Thymus (tissue), 11 donors: ENCODE results near the gene TMEM237. TPM values are rescaled to one million over a fixed set of nuclear protein-coding genes. Genes with fewer than 3 reads are reported as not detected.
"Not testable (repeated sequence)": the region's sequence is repeated elsewhere in the genome, so short reads cannot be mapped to it uniquely, and the experiment has no call there.

ENCODE experiments used
- DNase-seq, 9 donors: peaks; one replicate each; pipeline ENCODE4 v3.0.0-alpha.2; 2013; ENCODE audit warnings: low spot score in 9 of 9, low read depth in 6 of 9, missing footprints in 1 of 9
- H3K27ac ChIP-seq, 2 donors: one replicate each; pipeline ENCODE4 v1.5.1; 2013; ENCODE audit warnings: control low read depth in 1 of 2, low read depth in 1 of 2, low read length in 1 of 2, mild to moderate bottlenecking in 1 of 2, moderate library complexity in 1 of 2
- H3K27me3 ChIP-seq, 2 donors: one replicate each; pipeline ENCODE4 v1.5.1; 2013; ENCODE audit warnings: low read length in 1 of 2; ENCODE audit not compliant: control insufficient read depth in 2 of 2, insufficient read depth in 1 of 2
- H3K36me3 ChIP-seq, 2 donors: one replicate each; pipeline ENCODE4 v1.5.1; 2013; ENCODE audit warnings: low read length in 1 of 2, mild to moderate bottlenecking in 1 of 2, moderate library complexity in 1 of 2; ENCODE audit not compliant: control insufficient read depth in 2 of 2, insufficient read depth in 2 of 2
- H3K4me1 ChIP-seq, 2 donors: one replicate each; pipeline ENCODE4 v1.5.1; 2013; ENCODE audit warnings: low read length in 2 of 2; ENCODE audit not compliant: control insufficient read depth in 2 of 2, insufficient read depth in 2 of 2
- H3K4me3 ChIP-seq, 2 donors: one replicate each; pipeline ENCODE4 v1.5.1; 2013; ENCODE audit warnings: low read length in 2 of 2, control low read depth in 1 of 2, mild to moderate bottlenecking in 1 of 2
- H3K9me3 ChIP-seq, 2 donors: one replicate each; pipeline ENCODE4 v1.5.1; 2013; ENCODE audit warnings: low read length in 1 of 2, mild to moderate bottlenecking in 1 of 2; ENCODE audit not compliant: control insufficient read depth in 2 of 2, insufficient read depth in 1 of 2
- WGBS: extraction: QIAGEN DNeasy Blood & Tissue Kit; methylation state at CpG from one replicate; pipeline ENCODE4 v1.1.7; 2013; 5-methylcytosine and 5-hydroxymethylcytosine counted together
- polyA plus RNA-seq: library from polyadenylated mRNA; stranded (reverse); fragments of 200-250 nt; gene quantifications from one replicate; pipeline ENCODE4 v1.2.3, GENCODE V29; 2013
- total RNA-seq: library from RNA; stranded (reverse); fragments of 120-200 nt; gene quantifications from one replicate; pipeline ENCODE4 v1.2.4, GENCODE V29; 2013
- donor health status: healthy.

The TMEM237 gene
- total and polyA plus RNA-seq, 2 donors = 21.1 to 24.7 TPM

GRCh38 chr2:201671205-201671604 lies 27.9 kb upstream of the TMEM237 start:
- 69% methylated on average over 4 of the region's 4 CpGs for WGBS
- H3K27me3 ChIP-seq, H3K27ac ChIP-seq, H3K9me3 ChIP-seq, H3K4me1 ChIP-seq, H3K36me3 ChIP-seq, H3K4me3 ChIP-seq, DNase-seq: not testable (repeated sequence)

- no peak overlapping the region for H3K27ac ChIP-seq
- H3K36me3 ChIP-seq = no peaks in the 10 kb centered on the region
- WGBS = 100% methylated on average over 1 of the region's 1 CpG
- no peaks in the 10 kb centered on the region for H3K27me3 ChIP-seq
- DNase-seq = no peak
- H3K4me3 ChIP-seq = no peak overlapping the region
- no peaks in the 10 kb centered on the region for H3K4me1 ChIP-seq
- H3K9me3 ChIP-seq = no peaks in the 10 kb centered on the region
Observed at GRCh38 chr2:201669865-201670264, 26.6 kb upstream of the TMEM237 start.

- no peak overlapping the region for H3K27ac ChIP-seq
- DNase-seq = no peak
- 76% methylated on average over 3 of the region's 3 CpGs for WGBS
Observed at GRCh38 chr2:201668402-201668910, 25.2 kb upstream of the TMEM237 start.

GRCh38 chr2:201664334-201664733 lies 21.0 kb upstream of the TMEM237 start:
- 97% methylated on average over 8 of the region's 8 CpGs for WGBS
- H3K27ac ChIP-seq = no peak overlapping the region
- no peak overlapping the region for H3K4me3 ChIP-seq
- no peaks in the 10 kb centered on the region for H3K4me1 ChIP-seq
- H3K36me3 ChIP-seq = no peaks in the 10 kb centered on the region
- H3K27me3 ChIP-seq = no peaks in the 10 kb centered on the region
- no peaks in the 10 kb centered on the region for H3K9me3 ChIP-seq
- DNase-seq = no peak

More at GRCh38 chr2:201668402-201668910, 25.2 kb upstream of the TMEM237 start:
- H3K4me3 ChIP-seq = no peak overlapping the region
- H3K4me1 ChIP-seq = no peaks in the 10 kb centered on the region
- H3K27me3 ChIP-seq = no peaks in the 10 kb centered on the region
- no peaks in the 10 kb centered on the region for H3K9me3 ChIP-seq
- no peaks in the 10 kb centered on the region for H3K36me3 ChIP-seq

GRCh38 chr2:201661366-201661765 lies 18.1 kb upstream of the TMEM237 start:
- 82% methylated on average over 5 of the region's 5 CpGs for WGBS
- Histone ChIP-seq H3K9me3 (no peaks in the 10 kb centered on the region), H3K27me3 (no peaks in the 10 kb centered on the region), H3K4me1 (no peaks in the 10 kb centered on the region), H3K4me3 (no peak overlapping the region), H3K27ac (no peak overlapping the region), H3K36me3 (no peaks in the 10 kb centered on the region)
- DNase-seq = no peak

GRCh38 chr2:201660293-201660895 lies 17.1 kb upstream of the TMEM237 start:
- DNase-seq = peak in 2 of 9 donors; percentile 4 to 8
- H3K27ac ChIP-seq = no peak overlapping the region
- no peak overlapping the region for H3K4me3 ChIP-seq
- H3K27me3 ChIP-seq = no peaks in the 10 kb centered on the region
- H3K9me3 ChIP-seq = no peaks in the 10 kb centered on the region
- 68% methylated on average over 5 of the region's 5 CpGs for WGBS
- H3K36me3 ChIP-seq = no peaks in the 10 kb centered on the region
- no peaks in the 10 kb centered on the region for H3K4me1 ChIP-seq

GRCh38 chr2:201656740-201657139 lies 13.4 kb upstream of the TMEM237 start:
- Histone ChIP-seq H3K27me3 (no peaks in the 10 kb centered on the region), H3K9me3 (no peaks in the 10 kb centered on the region), H3K36me3 (no peaks in the 10 kb centered on the region), H3K4me3 (no peak overlapping the region), H3K4me1 (no peaks in the 10 kb centered on the region), H3K27ac (no peak overlapping the region)
- 94% methylated on average over 5 of the region's 5 CpGs for WGBS
- DNase-seq = no peak

GRCh38 chr2:201656102-201656501 lies 12.8 kb upstream of the TMEM237 start:
- 96% methylated on average over 11 of the region's 11 CpGs for WGBS
- Histone ChIP-seq H3K36me3 (no peaks in the 10 kb centered on the region), H3K27me3 (no peaks in the 10 kb centered on the region), H3K4me1 (no peaks in the 10 kb centered on the region), H3K9me3 (no peaks in the 10 kb centered on the region), H3K27ac (no peak overlapping the region), H3K4me3 (no peak overlapping the region)
- DNase-seq = no peak

GRCh38 chr2:201654616-201655384 lies 11.5 kb upstream of the TMEM237 start:
- H3K4me1 ChIP-seq = no peaks in the 10 kb centered on the region
- H3K27ac ChIP-seq = no peak overlapping the region
- 97% methylated on average over 5 of the region's 5 CpGs for WGBS
- H3K36me3 ChIP-seq = no peaks in the 10 kb centered on the region
- no peaks in the 10 kb centered on the region for H3K27me3 ChIP-seq
- no peaks in the 10 kb centered on the region for H3K9me3 ChIP-seq
- H3K4me3 ChIP-seq = no peak overlapping the region
- no peak for DNase-seq
